ENCODE results near the gene NME4.
"Not testable (repeated sequence)": the region's sequence is repeated elsewhere in the genome, so short reads cannot be mapped to it uniquely, and the experiment has no call there.

The NME4 gene

GRCh38 chr16:400061-400591 lies 3.1 kb downstream of the NME4 start:
- no peak for DNase-seq

- peak; percentile 54 for DNase-seq
Measured at GRCh38 chr16:401468-402348, 4.7 kb downstream of the NME4 start, which contains the start of gene DECR2. TSS of gene DECR2 (plus strand) at chr16:401885. CDS start at chr16:401964, 79 bp downstream.

- DNase-seq, result no peak
Measured at GRCh38 chr16:404971-405486, 8.0 kb downstream of the NME4 start.

GRCh38 chr16:405548-406506 lies 8.8 kb downstream of the NME4 start:
- no peak for DNase-seq

- DNase-seq, result no peak
Measured at GRCh38 chr16:407253-407652, 10.3 kb downstream of the NME4 start.

- no peak for DNase-seq
Measured at GRCh38 chr16:410516-411178, 13.6 kb downstream of the NME4 start.

GRCh38 chr16:411576-412265 lies 14.7 kb downstream of the NME4 start:
- DNase-seq, result no peak

- DNase-seq, result no peak
Measured at GRCh38 chr16:414395-415169, 17.6 kb downstream of the NME4 start.

- not testable (repeated sequence) for DNase-seq
Measured at GRCh38 chr16:415170-415498, 18.1 kb downstream of the NME4 start.

GRCh38 chr16:422179-422578 lies 25.2 kb downstream of the NME4 start:
- not testable (repeated sequence) for DNase-seq

- no peak for DNase-seq
Measured at GRCh38 chr16:424033-424622, 27.1 kb downstream of the NME4 start.

GRCh38 chr16:424623-425081 lies 27.7 kb downstream of the NME4 start:
- DNase-seq, result no peak

GRCh38 chr16:425082-425718 lies 28.2 kb downstream of the NME4 start, which contains the start of gene RAB11FIP3:
TSS of gene RAB11FIP3 (plus strand) at chr16:425649. CDS start at chr16:426007, 358 bp downstream.
- DNase-seq, result peak; percentile 46

GRCh38 chr16:425740-426114 lies 28.7 kb downstream of the NME4 start:
- no peak for DNase-seq

GRCh38 chr16:426115-426905 lies 29.3 kb downstream of the NME4 start:
- no peak for DNase-seq

- no peak for DNase-seq
Measured at GRCh38 chr16:426906-427249, 29.9 kb downstream of the NME4 start.

- DNase-seq, result no peak
Measured at GRCh38 chr16:427250-427649, 30.3 kb downstream of the NME4 start.

- DNase-seq, result no peak
Measured at GRCh38 chr16:430904-431303, 33.9 kb downstream of the NME4 start.

- no peak for DNase-seq
Measured at GRCh38 chr16:440627-441026, 43.6 kb downstream of the NME4 start.

Measured in NCI-H1417 treated with DMSO at 0.1 percent for 48 hours (cell line).